GM10266 (cell line): ENCODE measurements around the gene NDUFAF5.
A peak's percentile ranks its signal among the peaks of the same experiment; 100 is the strongest.

ENCODE experiments used
- DNase-seq: peaks from one replicate; pipeline ENCODE4 v3.0.0; 2012; ENCODE audit errors: extremely low spot score
- TF ChIP-seq, protein P1 (sequence below): IDR thresholded peaks from 2 replicates; pipeline ENCODE4 v1.5.1; 2012; ENCODE audit warnings: mild to moderate bottlenecking, low read depth; ENCODE audit not compliant: control insufficient read depth, insufficient read depth; ENCODE audit errors: missing control alignments

NDUFAF5 gene

DNA sequence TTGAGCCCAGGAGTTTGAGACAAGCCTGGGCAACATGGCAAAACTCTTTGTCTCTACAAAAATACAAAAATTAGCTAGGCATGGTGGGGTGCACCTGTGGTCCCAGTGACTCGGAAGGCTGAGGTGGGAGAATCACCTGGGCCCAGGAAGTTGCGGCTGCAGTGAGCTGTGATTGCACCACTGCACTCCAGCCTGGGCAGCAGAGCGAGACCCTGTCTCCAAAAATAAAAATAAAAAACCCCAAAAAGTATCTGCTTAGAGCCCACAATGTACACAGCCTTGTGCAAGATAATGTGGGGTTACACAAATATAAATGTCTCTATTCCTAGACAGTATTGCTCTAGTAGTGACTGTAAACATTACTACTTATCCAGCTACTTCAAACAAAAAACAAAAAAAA, 6.0 kb upstream of the NDUFAF5 start:
- no peak for DNase-seq
- TF ChIP-seq, protein P1, sequence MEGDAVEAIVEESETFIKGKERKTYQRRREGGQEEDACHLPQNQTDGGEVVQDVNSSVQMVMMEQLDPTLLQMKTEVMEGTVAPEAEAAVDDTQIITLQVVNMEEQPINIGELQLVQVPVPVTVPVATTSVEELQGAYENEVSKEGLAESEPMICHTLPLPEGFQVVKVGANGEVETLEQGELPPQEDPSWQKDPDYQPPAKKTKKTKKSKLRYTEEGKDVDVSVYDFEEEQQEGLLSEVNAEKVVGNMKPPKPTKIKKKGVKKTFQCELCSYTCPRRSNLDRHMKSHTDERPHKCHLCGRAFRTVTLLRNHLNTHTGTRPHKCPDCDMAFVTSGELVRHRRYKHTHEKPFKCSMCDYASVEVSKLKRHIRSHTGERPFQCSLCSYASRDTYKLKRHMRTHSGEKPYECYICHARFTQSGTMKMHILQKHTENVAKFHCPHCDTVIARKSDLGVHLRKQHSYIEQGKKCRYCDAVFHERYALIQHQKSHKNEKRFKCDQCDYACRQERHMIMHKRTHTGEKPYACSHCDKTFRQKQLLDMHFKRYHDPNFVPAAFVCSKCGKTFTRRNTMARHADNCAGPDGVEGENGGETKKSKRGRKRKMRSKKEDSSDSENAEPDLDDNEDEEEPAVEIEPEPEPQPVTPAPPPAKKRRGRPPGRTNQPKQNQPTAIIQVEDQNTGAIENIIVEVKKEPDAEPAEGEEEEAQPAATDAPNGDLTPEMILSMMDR, result no peak

DNA sequence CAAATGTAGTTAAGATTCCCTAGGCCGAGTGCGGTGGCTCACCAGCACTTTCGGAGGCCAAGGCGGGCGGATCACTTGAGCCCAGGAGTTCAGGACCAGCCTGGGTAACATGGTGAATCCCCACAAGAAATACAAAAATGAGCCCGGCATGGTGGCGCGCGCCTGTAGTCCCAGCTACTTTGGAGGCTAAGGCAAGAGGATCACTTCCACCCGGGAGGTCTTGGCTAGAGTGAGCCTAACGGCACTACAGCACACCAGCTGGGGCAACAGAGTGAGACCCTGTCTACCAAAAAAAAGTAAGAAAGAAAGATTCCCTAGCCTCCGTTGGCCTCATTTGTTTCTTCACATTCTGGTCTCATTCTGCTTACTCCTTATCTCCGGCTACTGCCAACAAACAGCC, 1.3 kb upstream of the NDUFAF5 start:
- DNase-seq, result no peak
- TF ChIP-seq, protein P1, result no peak

DNA sequence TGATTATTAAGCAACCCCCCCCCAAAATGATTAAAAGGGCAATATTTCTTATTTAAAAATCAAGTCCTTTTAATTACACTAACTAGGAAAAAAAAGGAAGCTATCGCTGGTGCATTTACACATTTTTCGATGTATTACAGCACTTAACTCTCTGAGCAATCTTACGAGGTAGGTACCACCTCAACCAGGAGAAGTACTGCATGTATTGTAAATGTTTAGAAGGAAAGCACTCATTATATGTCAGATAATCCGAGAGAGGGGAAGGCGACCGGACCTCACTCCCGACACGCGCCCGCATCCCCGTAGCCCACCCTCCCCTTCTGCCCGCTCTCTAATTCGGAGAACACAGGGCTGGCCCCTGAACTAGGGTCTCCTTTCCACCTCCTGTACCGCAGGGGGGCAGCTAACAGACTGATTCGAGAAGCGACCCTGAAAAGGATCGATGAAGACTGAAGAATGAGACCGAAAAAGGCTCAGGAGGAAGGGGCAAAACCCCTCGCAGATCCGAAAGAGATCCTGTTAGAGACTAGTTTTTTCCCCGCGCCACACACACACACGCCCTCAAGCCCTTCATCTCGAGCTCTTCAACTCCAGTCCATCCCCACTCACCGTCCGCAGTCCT, 446 bp upstream of the NDUFAF5 start:
- TF ChIP-seq, protein P1, result no peak
- DNase-seq, result no peak

DNA sequence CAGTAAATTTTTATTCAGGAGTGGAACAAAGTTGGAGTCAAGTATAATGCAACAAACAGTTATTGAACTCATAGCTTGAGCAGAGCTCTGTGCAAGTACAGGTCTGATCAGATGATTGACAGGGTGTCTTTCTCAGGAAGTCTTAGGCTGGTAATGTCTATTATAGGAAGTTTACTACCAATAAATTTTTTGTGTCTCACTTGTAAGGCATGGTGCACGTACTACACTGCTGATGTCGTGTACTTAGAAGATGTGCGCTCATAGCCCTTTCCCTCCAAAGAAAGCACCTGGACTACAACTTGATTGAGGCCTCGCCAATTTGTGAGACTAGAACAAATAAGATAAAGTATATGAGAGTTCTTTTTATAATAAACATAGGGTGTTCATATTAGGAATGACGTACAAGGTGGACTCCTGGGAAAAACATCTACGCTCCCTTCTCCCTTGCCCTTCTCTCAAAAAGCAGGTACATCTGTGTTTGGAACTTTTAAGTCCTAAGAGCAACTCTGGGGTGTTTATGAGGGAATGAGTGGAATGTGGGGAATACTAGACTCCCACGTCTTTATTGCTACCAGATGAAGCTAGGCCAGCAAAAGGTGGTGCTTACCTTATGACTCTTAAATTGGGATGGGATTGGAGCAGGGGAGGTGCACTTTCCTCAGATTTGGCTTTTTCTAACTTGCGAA, 1.5 kb downstream of the NDUFAF5 start:
- TF ChIP-seq, protein P1, result no peak
- no peak for DNase-seq

DNA sequence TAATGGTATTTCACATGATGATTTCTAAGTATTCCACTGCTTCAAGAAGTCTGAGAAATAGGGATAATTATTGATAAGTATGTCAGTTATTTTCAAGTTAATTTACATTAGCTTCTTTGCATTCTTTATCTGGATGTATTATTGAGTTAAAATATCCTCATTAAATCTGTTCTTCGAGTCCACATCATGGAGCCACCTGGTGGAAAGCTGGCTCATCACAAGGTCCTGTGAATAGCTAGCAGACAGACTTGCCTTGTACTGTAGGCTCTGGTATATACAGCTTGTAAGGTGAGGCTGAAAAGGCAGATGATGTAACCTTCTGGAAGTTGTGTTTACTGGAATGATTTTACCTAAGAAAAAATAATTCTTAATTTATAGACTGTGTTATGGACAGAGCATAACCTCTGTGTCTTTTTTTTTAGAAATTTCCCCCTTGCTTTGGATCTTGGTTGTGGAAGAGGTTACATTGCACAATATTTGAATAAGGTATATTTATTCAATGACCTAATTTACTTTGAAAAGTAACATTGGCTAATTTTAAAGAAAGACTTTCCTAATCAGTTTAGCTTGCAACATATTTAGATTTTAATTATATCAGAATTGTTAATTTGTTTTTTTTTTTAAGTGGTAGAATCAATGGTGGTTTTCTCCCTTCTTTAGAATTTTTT, 3.5 kb downstream of the NDUFAF5 start:
- TF ChIP-seq, protein P1, result peak; percentile 72
- DNase-seq, result peak; percentile 51

DNA sequence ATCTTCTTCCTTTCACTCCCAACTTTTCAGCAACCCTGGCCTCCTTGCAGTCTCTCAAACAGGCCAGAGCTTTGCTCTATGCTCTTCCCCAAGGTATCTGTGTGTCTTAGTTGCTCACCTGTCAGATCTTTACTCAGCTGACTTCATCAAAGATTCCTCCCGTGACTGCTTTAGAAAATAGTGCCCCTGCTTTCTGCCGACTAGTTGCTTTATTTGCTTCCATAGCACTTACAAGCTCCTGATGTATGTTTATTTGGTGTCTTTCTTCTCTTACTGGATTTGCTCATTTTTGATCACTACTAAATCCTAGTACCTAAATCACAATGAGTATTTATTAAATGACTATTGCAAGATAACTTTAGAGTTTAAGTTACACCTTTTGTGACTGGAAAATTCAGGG, 5.9 kb downstream of the NDUFAF5 start:
- TF ChIP-seq, protein P1, result no peak

DNA sequence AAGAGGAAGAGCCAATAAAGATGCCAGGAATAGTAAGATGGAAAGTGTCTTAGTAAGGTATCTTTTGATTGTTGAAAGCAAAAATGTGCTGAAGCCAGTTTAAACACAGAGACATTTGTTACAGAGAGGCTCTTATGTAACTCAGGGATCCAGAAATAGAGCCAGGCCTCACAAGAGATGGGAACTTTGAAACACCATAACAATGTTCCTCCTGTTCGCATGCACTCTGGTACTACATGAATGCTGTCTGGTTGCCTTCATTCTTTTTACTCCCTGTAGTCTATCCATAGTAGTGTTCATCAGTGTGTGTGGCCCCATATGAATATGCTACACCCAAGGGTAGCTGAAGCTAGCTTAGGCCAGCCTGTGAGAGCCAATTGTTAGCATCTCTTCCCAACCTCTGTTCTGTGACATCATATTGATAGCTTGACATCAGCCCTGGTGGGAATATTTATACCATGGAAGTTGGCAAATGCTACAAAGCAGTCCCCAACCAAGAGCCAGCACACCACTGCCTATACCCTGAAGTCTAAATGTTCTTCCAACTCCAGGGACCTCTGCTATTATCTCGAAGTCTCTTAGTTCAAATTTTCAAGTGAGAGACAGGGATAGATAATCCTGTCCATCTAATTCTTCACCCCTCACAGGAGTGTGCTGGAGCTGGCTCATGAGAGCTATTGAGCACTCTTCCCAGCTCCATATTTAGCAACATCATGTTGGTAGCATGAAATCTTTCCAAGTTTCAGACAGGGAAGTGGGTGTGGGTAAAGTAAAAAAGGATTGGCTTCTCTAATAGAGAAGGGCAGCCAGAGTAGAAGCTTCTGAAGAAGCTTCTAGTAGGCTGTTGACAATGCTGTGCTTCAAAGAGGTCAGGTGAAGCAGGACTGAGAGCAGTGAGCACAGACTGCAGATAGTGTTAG, 7.0 kb downstream of the NDUFAF5 start:
- TF ChIP-seq, protein P1, result no peak
- no peak for DNase-seq

More for the DNA sequence above, 5.9 kb downstream of the NDUFAF5 start:
- no peak for DNase-seq
